ENCODE data around the gene ADAM20.

ADAM20 gene

DNA sequence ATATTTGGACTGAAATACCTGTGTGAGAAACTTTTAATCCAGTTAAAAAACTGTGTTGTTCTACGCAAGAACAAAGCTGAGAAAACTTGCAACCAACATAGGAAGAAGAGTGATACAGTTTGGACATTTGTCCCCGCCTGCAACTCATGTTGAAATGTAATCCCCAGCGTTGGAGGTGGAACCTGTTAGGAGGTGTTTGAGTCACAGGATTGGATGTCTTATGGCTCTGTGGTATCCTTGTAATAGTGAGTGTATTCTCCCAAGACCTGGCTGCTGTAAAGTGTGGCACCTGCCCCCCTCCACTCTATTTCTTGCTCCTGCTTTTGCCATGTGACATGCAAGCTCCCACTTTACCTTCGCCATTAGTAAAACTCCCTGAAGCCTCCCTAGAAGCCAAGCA is 28.6 kb upstream of the ADAM20 start:
- H3K9me2 ChIP-seq (replicated peaks; ENCODE audit: insufficient read depth, low read length): no peaks in the 10 kb centered on the region
- H3K9ac ChIP-seq (ENCODE audit: low read length): no peak overlapping the region
- no peaks in the 10 kb centered on the region for H3F3A ChIP-seq (ENCODE audit: insufficient read depth, low read length)
- H3K79me2 ChIP-seq (ENCODE audit: low read length): no peaks in the 10 kb centered on the region
- no peak for DNase-seq
- no peak overlapping the region for H2AFZ ChIP-seq (ENCODE audit: low read length)
- no peak overlapping the region for H3K4me3 ChIP-seq (ENCODE audit: low read length)
- no peaks in the 10 kb centered on the region for H4K20me1 ChIP-seq (ENCODE audit: insufficient read depth, low read length)
- TF ChIP-seq EZH2 (optimal IDR thresholded peaks at IDR 0.05; ENCODE audit: low read depth, low read length) (no peak), CTCF (IDR thresholded peaks at IDR 0.05; ENCODE audit: low read length) (no peak), EZH2phosphoT487 (IDR thresholded peaks at IDR 0.05; ENCODE audit: low read length) (no peak)
- H3K27me3 ChIP-seq (replicated peaks; ENCODE audit: insufficient read depth, low read length): no peaks in the 10 kb centered on the region
- H3K4me1 ChIP-seq (ENCODE audit: low read length): no peaks in the 10 kb centered on the region
- H3K4me2 ChIP-seq (ENCODE audit: low read depth, low read length): no peak overlapping the region
- no peaks in the 10 kb centered on the region for H3K9me3 ChIP-seq (replicated peaks; ENCODE audit: insufficient read depth, low read length)
- H3K36me3 ChIP-seq (replicated peaks; ENCODE audit: insufficient read depth, low read length): no peaks in the 10 kb centered on the region
- H3K27ac ChIP-seq (ENCODE audit: low read length): no peak overlapping the region

DNA sequence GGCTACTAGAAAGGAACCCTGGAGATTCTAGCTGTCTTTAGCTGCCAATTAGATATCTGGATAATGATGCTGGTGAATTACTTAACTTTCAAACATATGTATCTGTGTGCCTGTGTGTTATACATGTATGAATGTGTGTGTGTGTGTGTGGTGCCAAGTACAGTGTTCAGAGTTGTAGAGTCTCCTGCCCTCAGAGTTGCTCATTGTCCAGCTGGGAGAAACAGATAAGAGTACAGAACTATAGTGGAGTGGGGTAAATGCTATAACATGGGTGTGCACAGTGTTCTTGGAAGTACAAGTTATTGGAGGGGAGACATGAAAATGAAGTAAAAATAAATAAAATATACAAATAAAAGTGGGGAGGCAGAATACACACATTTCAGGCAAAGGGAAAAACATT is 23.6 kb upstream of the ADAM20 start:
- H3K27me3 ChIP-seq (replicated peaks; ENCODE audit: insufficient read depth, low read length): no peaks in the 10 kb centered on the region
- H4K20me1 ChIP-seq (ENCODE audit: insufficient read depth, low read length): no peaks in the 10 kb centered on the region

DNA sequence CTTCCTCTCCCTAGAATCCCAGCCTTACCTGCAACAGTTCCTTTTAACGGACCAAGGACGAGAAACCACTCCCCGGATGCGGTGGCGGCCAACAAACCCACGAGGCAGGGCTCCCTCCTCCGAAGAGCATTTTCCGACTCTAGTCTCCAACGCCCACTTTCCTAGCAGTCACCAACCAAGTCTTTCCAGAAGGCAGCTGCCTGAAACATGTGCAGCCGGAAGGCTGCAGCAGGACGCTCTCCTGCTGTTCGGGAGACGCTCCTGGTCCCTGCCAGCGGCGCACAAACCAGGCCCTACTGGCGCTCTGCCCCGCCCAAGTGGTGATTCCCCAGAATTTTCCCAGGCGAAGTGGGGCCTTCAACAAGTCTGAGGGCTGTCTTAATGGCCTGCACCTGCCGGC is 21.1 kb upstream of the ADAM20 start:
- Histone ChIP-seq H4K20me1 (ENCODE audit: insufficient read depth, low read length) (no peaks in the 10 kb centered on the region), H3K27ac (ENCODE audit: low read length) (no peak overlapping the region), H3K79me2 (ENCODE audit: low read length) (no peaks in the 10 kb centered on the region), H3K27me3 (replicated peaks; ENCODE audit: insufficient read depth, low read length) (no peaks in the 10 kb centered on the region), H3K4me2 (ENCODE audit: low read depth, low read length) (no peak overlapping the region), H3K36me3 (replicated peaks; ENCODE audit: insufficient read depth, low read length) (no peaks in the 10 kb centered on the region), H3K9ac (ENCODE audit: low read length) (no peak overlapping the region), H3K9me2 (replicated peaks; ENCODE audit: insufficient read depth, low read length) (no peaks in the 10 kb centered on the region), H3F3A (ENCODE audit: insufficient read depth, low read length) (no peaks in the 10 kb centered on the region), H3K4me3 (ENCODE audit: low read length) (no peak overlapping the region), H3K4me1 (ENCODE audit: low read length) (no peaks in the 10 kb centered on the region), H2AFZ (ENCODE audit: low read length) (no peak overlapping the region), H3K9me3 (replicated peaks; ENCODE audit: insufficient read depth, low read length) (no peaks in the 10 kb centered on the region)
- TF ChIP-seq EZH2phosphoT487 (IDR thresholded peaks at IDR 0.05; ENCODE audit: low read length) (no peak), CTCF (IDR thresholded peaks at IDR 0.05; ENCODE audit: low read length) (no peak), EZH2 (optimal IDR thresholded peaks at IDR 0.05; ENCODE audit: low read depth, low read length) (no peak)
- DNase-seq: no peak

More for the DNA sequence above, 23.6 kb upstream of the ADAM20 start:
- H3K4me1 ChIP-seq (ENCODE audit: low read length): no peaks in the 10 kb centered on the region
- H3K9me2 ChIP-seq (replicated peaks; ENCODE audit: insufficient read depth, low read length): no peaks in the 10 kb centered on the region
- no peak for TF ChIP-seq EZH2phosphoT487 (IDR thresholded peaks at IDR 0.05; ENCODE audit: low read length)
- no peak for TF ChIP-seq EZH2 (optimal IDR thresholded peaks at IDR 0.05; ENCODE audit: low read depth, low read length)
- no peak for TF ChIP-seq CTCF (IDR thresholded peaks at IDR 0.05; ENCODE audit: low read length)
- no peak overlapping the region for H2AFZ ChIP-seq (ENCODE audit: low read length)
- H3K36me3 ChIP-seq (replicated peaks; ENCODE audit: insufficient read depth, low read length): no peaks in the 10 kb centered on the region
- H3K9ac ChIP-seq (ENCODE audit: low read length): no peak overlapping the region
- DNase-seq: no peak
- no peak overlapping the region for H3K4me3 ChIP-seq (ENCODE audit: low read length)
- H3K4me2 ChIP-seq (ENCODE audit: low read depth, low read length): no peak overlapping the region
- no peaks in the 10 kb centered on the region for H3K79me2 ChIP-seq (ENCODE audit: low read length)
- H3K9me3 ChIP-seq (replicated peaks; ENCODE audit: insufficient read depth, low read length): no peaks in the 10 kb centered on the region
- no peak overlapping the region for H3K27ac ChIP-seq (ENCODE audit: low read length)
- no peaks in the 10 kb centered on the region for H3F3A ChIP-seq (ENCODE audit: insufficient read depth, low read length)
